HG03045 (cell line): Measurements from ENCODE around the gene MCF2L2.
"Not testable (repeated sequence)": the region's sequence is repeated elsewhere in the genome, so short reads cannot be mapped to it uniquely, and the experiment has no call there.

Experiments
- ATAC-seq: cut with Tn5 transposase; IDR thresholded peaks from one replicate; pipeline ENCODE4 v1.9.1; 2021; ENCODE audit warnings: mild to moderate bottlenecking, moderate library complexity; ENCODE audit not compliant: unreplicated experiment

The MCF2L2 gene

DNA sequence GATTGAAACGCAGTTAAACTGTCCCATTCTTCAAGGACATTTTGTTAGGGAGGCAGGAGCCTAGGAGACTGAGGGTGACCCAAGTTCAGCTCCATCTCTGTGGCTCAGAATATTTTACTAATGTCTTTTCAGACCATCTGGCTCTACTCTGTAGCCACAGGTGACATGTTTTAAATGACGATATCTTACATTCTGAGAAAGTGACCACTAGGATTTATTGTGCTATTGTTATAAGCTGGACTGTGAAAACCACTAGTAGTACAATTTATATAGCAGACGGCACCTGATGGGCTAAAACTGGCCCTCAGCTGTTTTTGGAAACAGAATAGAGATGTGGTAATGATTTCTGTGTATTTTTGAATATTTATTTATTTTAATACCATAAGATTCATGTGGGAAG is 55.5 kb downstream of the MCF2L2 start:
- no peak for ATAC-seq

- not testable (repeated sequence) for ATAC-seq
Observed at GRCh38 chr3:183371600-183371968, 56.8 kb downstream of the MCF2L2 start.

GRCh38 chr3:183370391-183370790 is 58.0 kb downstream of the MCF2L2 start:
- no peak for ATAC-seq

DNA sequence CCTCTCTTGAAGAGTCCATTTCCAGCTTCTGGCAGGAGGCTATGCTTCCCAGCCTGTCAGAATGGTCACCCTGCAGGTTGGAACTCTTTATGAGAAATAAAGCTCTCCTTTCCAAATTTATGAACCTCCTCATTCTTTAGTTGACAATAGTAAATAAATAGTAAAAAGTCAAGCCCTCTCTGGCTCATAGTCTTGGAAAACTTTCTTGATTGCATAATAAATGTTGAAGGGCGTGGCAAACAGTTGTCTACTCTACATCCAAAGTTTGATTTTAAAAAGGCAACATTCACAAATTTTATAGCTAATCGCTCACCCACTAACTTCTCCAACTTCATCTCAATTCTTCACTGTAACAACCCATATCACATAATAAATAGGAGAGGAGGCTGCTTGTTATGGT is 58.8 kb downstream of the MCF2L2 start:
- no peak for ATAC-seq

DNA sequence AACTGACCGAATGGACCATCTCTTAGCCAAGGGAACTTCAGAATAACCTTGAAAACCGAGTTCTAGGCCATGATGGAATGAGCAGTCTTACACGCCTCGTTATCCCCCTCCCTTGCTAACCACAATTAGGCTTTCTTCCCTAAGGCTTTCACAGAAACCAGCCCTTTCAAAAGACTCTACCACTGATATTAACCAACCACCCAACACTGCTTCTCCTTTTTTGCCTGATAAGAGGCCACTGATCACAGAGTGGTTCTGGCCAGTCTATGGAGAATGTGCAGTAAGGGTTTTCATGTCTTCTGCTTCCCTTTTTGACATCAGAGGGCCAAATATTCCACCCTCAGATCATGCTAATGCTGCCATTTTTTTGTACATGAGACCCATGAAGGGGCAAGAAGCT is 59.3 kb downstream of the MCF2L2 start:
- ATAC-seq: no peak

DNA sequence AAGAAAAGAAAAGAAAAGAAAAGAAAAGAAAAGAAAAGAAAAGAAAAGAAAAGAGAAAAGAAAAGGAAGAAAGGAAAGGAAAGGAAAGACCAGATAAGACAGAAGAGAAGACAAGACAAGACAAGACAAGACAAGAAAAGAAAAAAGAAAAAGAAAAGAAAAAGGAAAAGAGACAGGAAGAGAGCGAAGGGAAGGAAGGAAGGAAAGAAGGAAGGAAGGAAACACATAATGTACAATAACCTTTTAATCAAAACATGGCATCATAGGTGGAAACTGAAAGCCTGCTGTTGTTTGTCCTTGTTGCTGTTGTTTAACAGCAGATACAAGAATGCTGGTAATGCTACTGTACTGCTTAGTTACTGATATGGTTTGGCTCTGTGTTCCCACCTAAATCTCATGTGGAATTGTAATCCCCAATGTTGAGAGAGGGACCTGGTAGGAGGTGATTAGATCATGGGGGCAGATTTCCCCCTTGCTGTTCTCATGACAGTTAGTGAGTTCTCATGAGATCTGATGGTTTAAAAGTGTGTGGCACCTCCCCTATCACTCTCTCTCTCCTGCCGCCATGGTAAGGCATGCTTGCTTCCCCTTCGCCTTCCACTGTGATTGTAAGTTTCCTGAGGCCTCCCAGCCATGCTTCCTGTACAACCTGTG is 67.3 kb downstream of the MCF2L2 start:
- no peak for ATAC-seq

- no peak for ATAC-seq
Observed at GRCh38 chr3:183359036-183359435, 69.4 kb downstream of the MCF2L2 start.

DNA sequence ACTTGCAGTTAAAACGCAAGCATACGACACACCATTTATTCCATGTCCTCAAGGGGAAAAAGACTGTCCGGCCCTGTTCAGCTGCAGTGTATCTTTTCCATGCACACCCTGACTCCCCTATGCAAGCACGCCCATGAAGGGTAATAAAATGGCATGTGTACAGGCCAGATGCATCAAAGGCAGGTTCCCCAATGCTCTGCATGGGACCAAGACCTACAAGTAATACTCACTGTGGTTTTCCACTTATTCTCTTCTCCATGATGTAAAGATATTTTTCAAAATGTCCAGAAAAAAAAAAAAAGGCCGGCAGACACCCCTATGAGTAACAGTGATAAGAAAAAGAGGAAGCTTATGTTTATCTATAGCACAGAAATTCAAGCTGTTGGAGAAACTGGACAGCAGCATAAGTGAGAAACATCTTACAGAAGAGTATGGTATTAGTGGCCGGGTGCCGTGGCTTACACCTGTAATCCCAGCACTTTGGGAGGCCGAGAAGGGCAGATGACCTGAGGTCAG is 70.8 kb downstream of the MCF2L2 start:
- ATAC-seq: no peak

DNA sequence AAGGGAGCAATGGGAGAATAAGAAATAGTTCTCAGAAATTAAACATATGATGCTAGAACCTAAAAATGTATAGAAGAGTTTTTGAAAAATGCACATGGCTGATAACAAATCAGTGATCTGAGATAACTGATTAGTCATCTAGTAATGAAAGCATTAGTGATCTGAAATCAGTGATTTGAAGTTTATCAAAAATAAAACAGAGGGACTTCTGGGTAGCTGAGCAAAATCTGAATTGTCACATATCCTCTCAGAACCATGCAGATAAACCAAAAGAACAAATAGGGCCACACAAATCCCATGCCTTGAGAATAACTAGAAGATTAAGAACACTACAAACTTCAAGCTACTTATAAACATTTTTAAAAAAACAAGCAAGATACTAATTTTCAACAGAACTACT is 71.5 kb downstream of the MCF2L2 start:
- ATAC-seq: no peak

- no peak for ATAC-seq
Observed at GRCh38 chr3:183354874-183355273, 73.5 kb downstream of the MCF2L2 start.

DNA sequence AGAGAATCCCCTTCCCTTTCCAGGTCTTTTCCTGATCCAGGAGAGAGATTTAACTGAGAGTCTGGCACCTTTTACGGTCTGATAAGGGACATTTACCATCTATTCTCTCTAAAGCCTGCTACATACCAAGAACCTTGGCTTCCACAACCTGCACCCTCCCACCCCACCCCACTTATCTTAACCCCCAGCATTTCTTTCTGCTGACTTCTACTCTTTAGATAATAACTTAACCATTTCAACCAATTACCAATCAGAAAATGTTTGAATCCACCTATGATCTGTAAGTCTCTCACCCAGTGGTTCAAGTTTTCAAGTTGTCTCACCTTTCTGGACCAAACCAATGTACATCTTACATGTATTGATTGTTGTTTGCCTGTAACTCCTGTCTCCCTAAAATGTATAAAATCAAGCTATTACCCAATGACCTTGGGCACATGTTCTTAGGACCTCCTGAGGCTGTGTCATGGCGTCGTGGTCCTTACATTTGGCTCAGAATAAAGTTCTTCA is 74.0 kb downstream of the MCF2L2 start:
- no peak for ATAC-seq

- ATAC-seq: no peak
Observed at GRCh38 chr3:183353421-183353820, 75.0 kb downstream of the MCF2L2 start.

- ATAC-seq: no peak
Observed at GRCh38 chr3:183350164-183350563, 78.3 kb downstream of the MCF2L2 start.

- no peak for ATAC-seq
Observed at GRCh38 chr3:183349421-183350157, 78.8 kb downstream of the MCF2L2 start.

DNA sequence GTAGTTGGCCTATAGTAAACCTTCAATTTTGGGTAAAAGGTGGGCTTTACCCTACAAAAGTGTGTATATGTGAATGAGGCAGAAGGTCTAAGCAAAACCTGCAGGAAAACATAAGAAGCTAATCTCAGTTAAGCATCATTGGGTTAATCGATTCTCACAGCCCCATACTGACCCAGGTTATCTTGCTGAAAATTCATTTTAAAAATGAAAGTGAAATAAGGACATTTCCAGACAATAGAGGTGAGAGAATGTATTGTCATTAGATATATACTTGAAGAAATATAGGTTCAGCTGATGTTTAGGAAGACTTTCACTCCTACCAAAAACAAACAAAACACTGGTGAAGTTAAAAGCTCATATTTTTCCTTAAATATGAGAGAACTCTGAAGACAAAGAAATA is 85.6 kb downstream of the MCF2L2 start:
- no peak for ATAC-seq

DNA sequence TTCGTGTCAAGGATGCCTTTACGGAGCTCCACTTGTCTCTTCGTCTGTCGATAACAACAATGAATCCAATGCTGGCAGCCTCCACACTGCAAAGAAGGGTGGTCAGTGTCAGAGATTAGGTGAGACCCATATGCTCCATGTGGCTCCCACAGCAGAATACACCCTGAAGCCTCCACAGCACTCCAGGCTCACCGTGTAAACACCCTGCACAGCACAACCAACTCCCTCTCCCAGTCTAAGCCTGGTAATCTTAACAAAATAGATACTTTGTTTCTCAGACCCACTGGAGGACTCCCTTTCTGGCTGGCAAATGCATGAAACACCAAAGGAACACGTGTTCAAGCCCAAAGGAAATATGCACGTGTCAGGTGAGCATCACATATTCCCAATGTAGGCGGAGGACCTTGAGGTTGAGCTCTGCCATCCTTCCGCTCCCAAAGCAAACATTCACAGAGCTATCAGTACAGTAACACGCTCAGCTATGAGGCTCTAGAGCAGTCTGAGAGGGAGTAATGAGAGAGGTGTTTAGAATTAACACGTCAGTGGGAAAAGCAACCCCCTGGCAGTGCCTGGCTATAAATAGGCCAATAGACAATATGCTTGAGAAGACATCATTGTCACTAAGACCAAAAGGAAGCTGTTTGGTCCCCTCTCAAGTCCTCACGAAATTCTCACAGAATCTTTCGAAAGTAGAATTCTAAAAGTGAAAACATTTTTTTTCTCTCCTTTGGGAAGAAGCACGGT is 86.7 kb downstream of the MCF2L2 start:
- ATAC-seq: no peak

DNA sequence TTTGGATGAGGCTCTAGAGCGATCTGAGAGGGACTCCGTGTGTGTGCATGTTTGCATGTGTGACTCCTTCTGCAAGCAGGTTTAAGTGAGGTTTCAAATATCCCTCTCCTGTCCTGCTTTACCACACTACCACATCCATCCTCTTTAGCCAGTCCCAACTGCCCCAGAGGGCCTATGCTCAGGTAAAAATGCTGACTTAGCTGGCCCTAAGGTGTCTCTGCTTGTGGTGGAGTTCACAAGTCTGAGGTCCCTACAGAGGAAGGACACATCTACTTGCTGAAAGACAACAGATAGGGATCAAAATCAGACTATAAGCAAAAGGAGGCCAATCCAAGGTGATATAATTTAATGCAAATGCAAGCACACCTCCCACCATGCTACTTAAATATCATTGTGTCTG is 88.2 kb downstream of the MCF2L2 start:
- no peak for ATAC-seq

GRCh38 chr3:183339461-183340086 is 88.8 kb downstream of the MCF2L2 start:
- no peak for ATAC-seq

DNA sequence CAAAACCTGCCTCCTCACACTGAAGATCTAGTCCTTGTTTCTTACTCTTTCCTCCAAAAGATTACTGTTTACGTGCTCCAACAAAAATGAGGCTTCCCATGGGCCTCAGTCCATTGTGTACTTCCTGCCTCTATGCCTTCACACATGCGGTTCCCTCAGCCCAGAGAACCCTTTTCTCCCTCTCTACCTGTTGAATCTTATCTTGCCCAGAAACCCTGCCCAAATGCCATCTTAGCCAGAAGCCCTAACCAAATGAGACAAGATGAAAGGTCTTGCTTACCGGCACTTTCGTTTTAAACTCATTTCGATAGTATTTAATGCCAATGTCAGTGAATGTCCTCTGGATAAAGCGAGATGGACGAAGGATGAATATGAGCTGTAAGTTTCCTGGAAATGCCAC is 89.9 kb downstream of the MCF2L2 start:
- ATAC-seq: no peak

DNA sequence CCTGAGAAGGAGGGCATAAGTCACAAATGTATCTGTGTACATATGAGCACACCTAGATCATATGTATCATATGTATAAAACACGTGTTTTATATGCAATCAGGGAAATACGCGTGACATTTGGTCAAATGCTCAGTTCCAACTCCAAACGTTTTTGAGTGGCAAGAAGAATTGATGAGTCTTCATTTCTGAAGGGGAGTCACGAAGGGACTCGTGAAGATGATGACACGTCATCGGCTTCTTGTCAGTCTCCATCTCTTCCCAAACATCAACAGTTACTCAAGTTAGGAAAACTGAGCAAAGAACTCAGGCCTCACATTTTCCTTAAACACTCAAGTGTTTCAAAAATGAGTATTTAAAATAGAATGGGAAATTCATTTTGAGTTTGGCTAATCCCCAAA is 95.9 kb downstream of the MCF2L2 start:
- no peak for ATAC-seq

DNA sequence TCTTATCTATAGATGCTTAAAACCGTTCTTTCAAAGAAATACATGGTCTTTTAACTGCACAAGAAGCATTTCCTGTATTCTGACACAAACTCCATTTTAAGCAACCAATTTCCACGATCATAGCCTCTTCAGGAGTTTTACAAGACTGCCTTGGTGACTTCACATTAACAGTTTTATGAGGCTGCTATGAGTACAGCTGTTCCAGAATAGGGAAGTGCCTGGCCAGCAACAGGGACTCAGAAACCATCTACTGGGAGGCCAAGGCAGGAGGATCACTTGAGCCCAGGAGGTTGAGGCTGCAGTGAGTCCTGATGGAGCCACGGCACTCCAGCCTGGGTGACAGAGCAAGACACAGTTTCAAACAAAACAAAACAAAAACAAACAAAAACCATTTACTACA is 96.9 kb downstream of the MCF2L2 start:
- no peak for ATAC-seq
